HG03354 (cell line): ENCODE measurements around the gene MEGF8.

Experiments used
- ATAC-seq: cut with Tn5 transposase; IDR thresholded peaks from one replicate; pipeline ENCODE4 v1.9.1; 2021; ENCODE audit warnings: mild to moderate bottlenecking; ENCODE audit not compliant: unreplicated experiment, poor library complexity, severe bottlenecking

The MEGF8 gene

GRCh38 chr19:42297039-42297438 lies 28.4 kb upstream of the MEGF8 start:
- no peak for ATAC-seq

DNA sequence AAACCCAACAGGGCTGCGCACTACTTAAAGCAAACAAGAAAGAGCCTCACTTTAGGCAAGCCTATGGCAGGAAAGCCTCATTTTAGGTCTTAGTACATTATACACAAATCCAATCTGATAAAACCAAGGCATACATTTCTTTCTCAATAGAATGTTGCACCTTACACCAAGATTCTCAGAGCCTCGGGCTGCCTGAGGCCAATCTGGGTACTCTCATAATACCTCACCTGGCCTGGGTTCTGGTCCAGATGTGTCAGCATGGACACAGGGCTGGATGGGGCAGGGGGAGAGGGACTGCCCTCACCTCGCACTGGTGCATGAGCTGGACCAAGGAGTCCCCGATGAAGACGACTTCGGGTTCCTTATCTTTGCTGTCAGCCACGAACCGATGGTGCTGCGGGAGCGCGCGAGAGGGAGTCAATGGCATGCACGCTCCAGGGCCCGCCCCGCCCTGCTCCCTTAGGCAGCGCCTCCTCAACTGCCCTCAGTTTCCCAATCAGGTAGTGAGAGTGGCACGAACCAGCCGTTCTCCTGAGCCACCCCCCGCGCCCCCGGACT lies 23.7 kb upstream of the MEGF8 start, which contains the start of gene PRR19:
TSS of gene PRR19 (plus strand) at position 487 of the 558 bp plus-strand sequence. CDS start 7,453 bp downstream, outside the sequence.
- peak; percentile 18 for ATAC-seq

DNA sequence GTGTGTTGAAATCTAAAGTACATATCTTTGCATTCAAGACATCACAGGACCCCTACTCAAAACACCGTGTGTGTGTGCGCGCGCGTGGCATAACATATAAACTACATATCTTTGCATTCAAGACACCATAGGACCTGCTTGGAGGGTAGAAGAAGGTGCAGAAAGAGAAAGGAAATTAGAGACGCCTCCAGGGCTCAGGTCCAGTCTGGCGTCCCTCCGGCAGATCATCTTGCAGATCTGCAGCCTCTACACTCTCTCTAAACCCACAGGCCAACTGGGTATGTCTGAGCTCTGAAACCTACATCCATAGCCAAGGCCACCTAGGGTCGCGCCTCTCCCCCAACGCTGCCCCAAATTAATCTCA lies 22.4 kb upstream of the MEGF8 start:
- no peak for ATAC-seq

DNA sequence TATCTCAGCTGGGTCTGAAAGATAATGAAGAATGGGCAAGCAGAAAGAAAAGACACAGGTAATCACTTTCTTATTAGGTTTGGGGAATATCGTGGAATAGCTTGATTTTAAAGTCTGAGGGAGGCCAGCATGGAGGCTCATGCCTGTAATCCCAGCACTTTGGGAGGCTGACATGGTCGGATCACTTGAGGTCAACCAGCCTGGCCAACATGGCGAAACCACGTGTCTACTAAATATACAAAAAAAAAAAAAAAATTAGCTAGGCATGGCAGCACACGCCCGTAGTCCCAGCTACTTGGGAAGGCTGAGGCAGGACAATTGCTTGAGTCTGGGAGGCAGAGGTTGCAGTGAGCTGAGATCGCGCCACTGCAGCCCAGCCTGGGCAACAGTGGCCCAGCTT lies 21.6 kb upstream of the MEGF8 start:
- ATAC-seq = no peak

DNA sequence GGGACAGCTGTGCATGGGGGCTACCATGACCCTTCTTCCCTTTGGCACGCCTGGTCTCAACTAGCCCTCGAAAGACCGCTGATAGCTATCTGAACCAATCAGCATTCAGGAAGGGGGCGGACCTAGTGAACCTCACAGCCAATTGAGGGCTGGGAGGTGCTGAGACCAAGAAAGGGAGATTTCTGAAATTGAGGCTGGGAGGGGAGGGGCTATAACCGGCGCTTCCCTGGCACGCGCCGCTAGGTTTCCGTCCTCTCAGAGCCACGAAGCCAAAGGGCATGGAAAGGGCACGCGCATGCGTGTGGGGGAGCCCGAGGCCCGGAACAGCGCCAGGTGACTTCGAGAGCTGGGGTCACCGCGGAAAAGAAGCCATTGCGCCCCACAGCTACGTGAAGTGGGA lies 18.8 kb upstream of the MEGF8 start:
- no peak for ATAC-seq

DNA sequence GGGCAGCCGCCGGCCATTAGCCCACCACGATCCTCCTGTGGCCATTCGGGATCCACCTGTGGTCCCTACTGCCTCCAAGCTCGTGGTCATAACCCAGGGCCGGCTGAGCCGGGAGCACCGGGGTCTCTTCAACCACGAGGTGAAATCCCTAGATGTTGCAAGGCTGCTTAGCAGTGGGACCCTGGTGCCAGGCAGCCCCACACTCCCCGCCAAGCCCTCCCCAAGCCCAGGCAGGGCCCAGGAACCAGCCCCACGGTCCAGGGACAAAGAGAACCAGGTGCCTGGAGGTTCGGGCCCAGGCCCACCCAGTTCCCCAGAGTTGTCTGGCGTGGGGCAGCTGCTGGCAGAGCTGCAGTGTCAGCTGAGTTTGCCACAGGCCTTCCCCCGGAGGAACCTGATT lies 15.7 kb upstream of the MEGF8 start:
- ATAC-seq = no peak

DNA sequence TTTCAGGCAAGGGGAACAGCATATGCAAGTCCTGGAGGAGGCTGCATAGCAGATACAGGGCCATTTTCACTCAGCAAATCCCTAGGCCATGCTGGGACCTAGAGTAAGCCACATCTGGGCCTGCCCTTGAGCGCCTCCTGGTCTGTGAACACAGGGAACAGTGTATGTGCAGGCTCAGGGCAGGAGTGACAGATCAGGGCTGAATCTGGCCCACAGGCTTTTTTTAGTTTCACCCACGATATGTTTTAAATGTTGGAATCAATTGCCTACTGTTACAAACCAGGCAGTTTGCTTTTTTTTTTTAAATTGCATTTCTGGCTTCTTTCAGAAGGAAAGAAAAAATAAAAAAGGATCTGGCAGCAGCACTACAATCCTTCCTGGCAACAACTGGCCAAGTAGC lies 13.8 kb upstream of the MEGF8 start:
- no peak for ATAC-seq

DNA sequence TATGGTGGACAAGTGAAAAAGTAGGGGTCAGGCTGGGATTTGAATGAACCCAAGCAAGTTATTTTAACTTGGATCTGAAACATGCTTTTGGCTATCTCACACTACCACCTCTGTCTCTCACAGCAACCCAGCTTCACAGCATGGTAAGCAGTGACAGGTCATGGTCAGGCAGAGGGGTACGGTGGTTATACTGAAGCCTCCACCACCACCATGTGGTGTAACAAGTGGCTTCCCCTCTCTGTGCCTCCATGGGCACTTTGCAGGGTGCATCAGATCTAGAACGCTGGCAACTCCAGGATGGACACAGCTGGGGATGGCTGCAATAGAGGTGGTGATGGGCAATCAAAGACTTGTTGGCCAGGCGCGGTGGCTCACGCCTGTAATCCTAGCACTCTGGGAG lies 13.1 kb upstream of the MEGF8 start:
- no peak for ATAC-seq

DNA sequence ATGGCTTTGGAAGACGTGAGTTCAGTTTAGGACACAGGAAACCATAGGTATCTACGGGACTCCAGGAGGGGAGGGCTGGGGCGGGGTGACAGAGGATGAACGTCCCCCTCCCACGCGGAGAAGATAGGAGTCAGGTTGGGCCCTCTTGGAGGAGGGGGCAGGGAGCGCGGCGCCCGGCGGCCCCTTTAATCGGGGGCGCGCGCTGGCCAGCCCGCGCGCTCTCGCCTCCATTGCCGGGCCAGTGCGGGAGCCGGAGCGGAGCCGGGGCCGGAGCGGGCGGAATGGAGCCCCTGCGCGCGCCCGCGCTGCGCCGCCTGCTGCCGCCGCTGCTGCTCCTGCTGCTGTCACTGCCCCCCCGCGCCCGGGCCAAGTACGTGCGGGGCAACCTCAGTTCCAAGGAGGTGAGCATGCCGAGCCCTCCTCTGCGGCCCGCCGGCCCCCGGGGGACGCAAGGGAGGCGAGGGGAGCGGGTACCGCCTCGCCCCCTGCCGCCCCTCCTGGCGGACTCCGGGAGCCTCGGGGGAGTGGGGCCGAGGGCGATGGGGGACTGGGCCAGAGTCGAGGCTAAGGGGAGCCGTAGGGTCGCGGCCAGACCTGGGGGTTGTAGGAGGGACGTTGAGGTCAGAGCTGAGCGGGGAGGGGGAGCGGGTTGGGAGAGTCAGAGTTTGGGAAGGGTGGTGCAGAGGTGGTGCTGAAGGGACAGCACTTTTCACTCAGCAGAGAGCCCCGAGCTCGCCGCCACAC lies 12.2 kb upstream of the MEGF8 start, which contains the start of gene TMEM145:
TSS of gene TMEM145 (plus strand) at position 214 of the 744 bp plus-strand sequence. CDS start at position 282, 68 bp downstream.
- ATAC-seq = no peak

GRCh38 chr19:42313840-42314755 lies 11.3 kb upstream of the MEGF8 start:
- no peak for ATAC-seq

DNA sequence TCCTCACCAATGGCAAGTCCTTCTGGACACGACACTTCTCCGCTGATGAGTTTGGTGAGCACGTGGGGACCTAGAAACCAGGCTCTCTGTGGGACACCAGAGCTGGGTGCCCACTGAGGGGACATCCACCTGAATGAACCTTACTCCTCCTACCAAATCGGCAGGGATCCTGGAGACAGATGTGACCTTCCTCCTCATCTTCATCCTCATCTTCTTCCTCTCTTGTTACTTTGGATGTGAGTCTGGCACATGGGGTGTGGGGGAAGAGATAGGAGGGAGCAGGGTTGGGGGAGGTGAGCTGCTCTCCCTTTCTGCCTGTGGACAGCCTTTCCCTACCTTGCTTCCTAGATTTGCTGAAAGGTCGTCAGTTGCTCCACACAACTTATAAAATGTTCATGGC lies 10.4 kb upstream of the MEGF8 start:
- ATAC-seq = no peak

- no peak for ATAC-seq
These were observed 8.9 kb upstream of the MEGF8 start for GRCh38 chr19:42316223-42317211.

DNA sequence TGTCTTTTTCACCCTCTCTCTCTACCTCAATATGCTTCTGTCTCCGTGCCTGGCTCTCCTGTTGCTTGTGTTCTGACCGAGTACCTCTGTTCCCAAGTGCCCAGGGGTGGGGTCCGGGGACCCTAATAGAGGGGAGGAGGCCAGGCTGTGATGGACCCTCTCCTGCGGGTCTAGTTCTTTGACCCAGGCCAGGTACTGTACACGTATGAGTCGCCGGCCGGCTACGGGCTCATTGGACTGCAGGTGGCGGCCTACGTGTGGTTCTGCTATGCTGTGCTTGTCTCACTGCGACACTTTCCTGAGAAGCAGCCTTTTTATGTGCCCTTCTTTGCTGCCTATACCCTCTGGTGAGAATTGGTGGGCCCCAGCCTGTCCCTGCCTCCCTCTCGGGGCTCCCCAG lies 7.9 kb upstream of the MEGF8 start:
- ATAC-seq = no peak

DNA sequence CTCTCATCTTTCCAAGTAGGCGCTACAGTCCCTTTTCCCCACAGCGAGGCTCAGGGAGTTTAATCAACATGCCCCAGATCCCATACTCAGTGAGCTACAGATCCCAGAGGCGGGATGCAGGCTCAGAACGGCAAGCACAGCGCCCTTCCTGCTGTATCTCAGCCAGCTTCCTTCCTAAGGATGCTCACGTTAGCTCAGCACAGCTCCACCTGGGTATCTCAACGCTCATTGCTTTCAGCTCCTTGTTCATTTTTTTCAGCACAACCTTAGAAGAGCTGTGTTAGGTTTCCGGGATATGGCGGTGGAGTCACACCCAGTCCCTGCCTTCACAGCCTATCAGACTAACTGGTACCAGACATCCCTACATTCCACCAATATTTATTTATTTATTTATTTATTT lies 3.1 kb upstream of the MEGF8 start:
- no peak for ATAC-seq

DNA sequence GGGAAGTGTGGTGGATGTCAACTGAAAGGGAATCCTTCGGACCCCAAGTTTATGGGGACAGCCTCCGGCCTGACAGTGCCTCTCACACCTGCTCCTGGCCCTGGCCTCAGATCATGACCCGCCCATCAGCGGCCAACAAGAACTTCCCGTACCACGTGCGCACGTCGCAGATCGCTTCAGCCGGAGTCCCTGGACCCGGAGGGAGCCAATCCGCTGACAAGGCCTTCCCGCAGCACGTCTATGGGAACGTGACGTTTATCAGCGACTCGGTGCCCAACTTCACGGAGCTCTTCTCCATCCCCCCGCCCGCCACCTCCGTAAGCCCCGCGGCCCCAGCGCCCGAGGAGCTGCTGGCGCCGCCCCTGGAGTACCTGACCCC lies 2.0 kb upstream of the MEGF8 start:
- ATAC-seq = no peak

GRCh38 chr19:42323852-42324654 lies 1.4 kb upstream of the MEGF8 start:
- no peak for ATAC-seq

- ATAC-seq = no peak
These were observed 654 bp upstream of the MEGF8 start for GRCh38 chr19:42324655-42325307.
